Measurements from ENCODE around the gene OTULIN.
A peak's percentile ranks its signal among the peaks of the same experiment; 100 is the strongest.

The OTULIN gene

GRCh38 chr5:14737291-14737690, 72.8 kb downstream of the OTULIN start:
- DNase-seq (ENCODE audit: low spot score in 2 of 2) = no peak
- Histone ChIP-seq H3K9me3 (no peaks in the 10 kb centered on the region), H3K4me3 (no peak overlapping the region), H3K27me3 (ENCODE audit: low read depth) (no peaks in the 10 kb centered on the region), H3K4me1 (peaks cover 8% of the 10 kb centered on the region), H3K36me3 (replicated peaks) (no peaks in the 10 kb centered on the region)
- in situ Hi-C loops (cut with MboI; ENCODE audit: low sequenced_read_pairs) = no loop called here

GRCh38 chr5:14738050-14738449, 73.5 kb downstream of the OTULIN start:
- DNase-seq (ENCODE audit: low spot score in 2 of 2) = no peak
- Histone ChIP-seq H3K4me3 (no peak overlapping the region), H3K36me3 (replicated peaks) (no peaks in the 10 kb centered on the region), H3K27me3 (ENCODE audit: low read depth) (no peaks in the 10 kb centered on the region), H3K4me1 (peaks cover 15% of the 10 kb centered on the region), H3K9me3 (no peaks in the 10 kb centered on the region)
- in situ Hi-C loops (cut with MboI; ENCODE audit: low sequenced_read_pairs) = no loop called here

GRCh38 chr5:14739538-14739937, 75.0 kb downstream of the OTULIN start:
- H3K36me3 ChIP-seq (replicated peaks) = no peaks in the 10 kb centered on the region
- H3K27me3 ChIP-seq (ENCODE audit: low read depth) = no peaks in the 10 kb centered on the region
- peaks cover 27% of the 10 kb centered on the region for H3K4me1 ChIP-seq
- H3K9me3 ChIP-seq = no peaks in the 10 kb centered on the region
- no peak overlapping the region for H3K4me3 ChIP-seq
- no peak for DNase-seq (ENCODE audit: low spot score in 2 of 2)
- in situ Hi-C loops (cut with MboI; ENCODE audit: low sequenced_read_pairs) = no loop called here

GRCh38 chr5:14739981-14740380, 75.5 kb downstream of the OTULIN start:
- no peak overlapping the region for H3K4me3 ChIP-seq
- in situ Hi-C loops (cut with MboI; ENCODE audit: low sequenced_read_pairs) = no loop called here
- H3K9me3 ChIP-seq = no peaks in the 10 kb centered on the region
- peaks cover 27% of the 10 kb centered on the region for H3K4me1 ChIP-seq
- H3K27me3 ChIP-seq (ENCODE audit: low read depth) = no peaks in the 10 kb centered on the region
- DNase-seq (ENCODE audit: low spot score in 2 of 2) = no peak
- no peaks in the 10 kb centered on the region for H3K36me3 ChIP-seq (replicated peaks)

GRCh38 chr5:14741131-14741530, 76.6 kb downstream of the OTULIN start:
- Histone ChIP-seq H3K4me1 (peaks cover 27% of the 10 kb centered on the region), H3K9me3 (no peaks in the 10 kb centered on the region), H3K36me3 (replicated peaks) (no peaks in the 10 kb centered on the region), H3K4me3 (no peak overlapping the region), H3K27me3 (ENCODE audit: low read depth) (no peaks in the 10 kb centered on the region)
- DNase-seq (ENCODE audit: low spot score in 2 of 2) = no peak
- in situ Hi-C loops (cut with MboI; ENCODE audit: low sequenced_read_pairs) = no loop called here

GRCh38 chr5:14741801-14742440, 77.4 kb downstream of the OTULIN start:
- H3K4me3 ChIP-seq = no peak overlapping the region
- in situ Hi-C loops (cut with MboI; ENCODE audit: low sequenced_read_pairs) = no loop called here
- peaks cover 27% of the 10 kb centered on the region for H3K4me1 ChIP-seq
- no peaks in the 10 kb centered on the region for H3K9me3 ChIP-seq
- DNase-seq (ENCODE audit: low spot score in 2 of 2) = no peak
- H3K27me3 ChIP-seq (ENCODE audit: low read depth) = no peaks in the 10 kb centered on the region
- no peaks in the 10 kb centered on the region for H3K36me3 ChIP-seq (replicated peaks)

GRCh38 chr5:14742498-14742897, 78.0 kb downstream of the OTULIN start:
- no peaks in the 10 kb centered on the region for H3K9me3 ChIP-seq
- H3K36me3 ChIP-seq (replicated peaks) = no peaks in the 10 kb centered on the region
- H3K27me3 ChIP-seq (ENCODE audit: low read depth) = no peaks in the 10 kb centered on the region
- no peak overlapping the region for H3K4me3 ChIP-seq
- no peak for DNase-seq (ENCODE audit: low spot score in 2 of 2)
- H3K4me1 ChIP-seq = peaks cover 27% of the 10 kb centered on the region
- in situ Hi-C loops (cut with MboI; ENCODE audit: low sequenced_read_pairs) = no loop called here

- no peaks in the 10 kb centered on the region for H3K36me3 ChIP-seq (replicated peaks)
- no peaks in the 10 kb centered on the region for H3K27me3 ChIP-seq (ENCODE audit: low read depth)
- in situ Hi-C loops (cut with MboI; ENCODE audit: low sequenced_read_pairs) = no loop called here
- no peaks in the 10 kb centered on the region for H3K9me3 ChIP-seq
- H3K4me1 ChIP-seq = peaks cover 27% of the 10 kb centered on the region
- DNase-seq (ENCODE audit: low spot score in 2 of 2) = peak; percentile 63 to 87
- H3K4me3 ChIP-seq = no peak overlapping the region
Measured at GRCh38 chr5:14743601-14744295, 79.2 kb downstream of the OTULIN start.

- Histone ChIP-seq H3K4me1 (peaks cover 27% of the 10 kb centered on the region), H3K36me3 (replicated peaks) (no peaks in the 10 kb centered on the region), H3K27me3 (ENCODE audit: low read depth) (no peaks in the 10 kb centered on the region), H3K9me3 (no peaks in the 10 kb centered on the region), H3K4me3 (no peak overlapping the region)
- in situ Hi-C loops (cut with MboI; ENCODE audit: low sequenced_read_pairs) = no loop called here
- no peak for DNase-seq (ENCODE audit: low spot score in 2 of 2)
Measured at GRCh38 chr5:14744296-14745187, 80.0 kb downstream of the OTULIN start.

- peaks cover 27% of the 10 kb centered on the region for H3K4me1 ChIP-seq
- H3K4me3 ChIP-seq = no peak overlapping the region
- H3K9me3 ChIP-seq = no peaks in the 10 kb centered on the region
- no peak for DNase-seq (ENCODE audit: low spot score in 2 of 2)
- H3K36me3 ChIP-seq (replicated peaks) = no peaks in the 10 kb centered on the region
- H3K27me3 ChIP-seq (ENCODE audit: low read depth) = no peaks in the 10 kb centered on the region
- in situ Hi-C loops (cut with MboI; ENCODE audit: low sequenced_read_pairs) = no loop called here
Measured at GRCh38 chr5:14745188-14745563, 80.7 kb downstream of the OTULIN start.

- DNase-seq (ENCODE audit: low spot score in 2 of 2) = no peak
- peaks cover 27% of the 10 kb centered on the region for H3K4me1 ChIP-seq
- in situ Hi-C loops (cut with MboI; ENCODE audit: low sequenced_read_pairs) = no loop called here
Measured at GRCh38 chr5:14745753-14746152, 81.2 kb downstream of the OTULIN start.

GRCh38 chr5:14748180-14748900, 83.8 kb downstream of the OTULIN start:
- H3K4me3 ChIP-seq = no peak overlapping the region
- in situ Hi-C loops (cut with MboI; ENCODE audit: low sequenced_read_pairs) = no loop called here
- no peak for DNase-seq (ENCODE audit: low spot score in 2 of 2)
- no peaks in the 10 kb centered on the region for H3K36me3 ChIP-seq (replicated peaks)
- peaks cover 8% of the 10 kb centered on the region for H3K4me1 ChIP-seq
- no peaks in the 10 kb centered on the region for H3K27me3 ChIP-seq (ENCODE audit: low read depth)
- no peaks in the 10 kb centered on the region for H3K9me3 ChIP-seq

More at GRCh38 chr5:14745753-14746152, 81.2 kb downstream of the OTULIN start:
- Histone ChIP-seq H3K9me3 (no peaks in the 10 kb centered on the region), H3K36me3 (replicated peaks) (no peaks in the 10 kb centered on the region), H3K4me3 (no peak overlapping the region), H3K27me3 (ENCODE audit: low read depth) (no peaks in the 10 kb centered on the region)
